ENCODE data around the gene STARD3. TPM values are rescaled to one million over a fixed set of nuclear protein-coding genes. Genes with fewer than 3 reads are reported as not detected.

The STARD3 gene
- total RNA-seq, 1 experiment from 2014 or later: 27.0 TPM

GRCh38 chr17:39638317-39638716, 1.4 kb downstream of the STARD3 start:
- DNase-seq (ENCODE audit: low read depth): no peak

- no peak for DNase-seq (ENCODE audit: low read depth)
Observed at GRCh38 chr17:39639043-39639442, 2.1 kb downstream of the STARD3 start.

- DNase-seq (ENCODE audit: low read depth): no peak
Observed at GRCh38 chr17:39639566-39640458, 2.9 kb downstream of the STARD3 start.

- peak; percentile 23 for DNase-seq (ENCODE audit: low read depth)
Observed at GRCh38 chr17:39640591-39641031, 3.7 kb downstream of the STARD3 start.

GRCh38 chr17:39641097-39641496, 4.2 kb downstream of the STARD3 start:
- DNase-seq (ENCODE audit: low read depth): no peak

GRCh38 chr17:39641883-39642282, 4.9 kb downstream of the STARD3 start:
- no peak for DNase-seq (ENCODE audit: low read depth)

- no peak for DNase-seq (ENCODE audit: low read depth)
Observed at GRCh38 chr17:39642291-39643074, 5.5 kb downstream of the STARD3 start.

GRCh38 chr17:39643271-39643670, 6.3 kb downstream of the STARD3 start:
- DNase-seq (ENCODE audit: low read depth): peak; percentile 42

- no peak for DNase-seq (ENCODE audit: low read depth)
Observed at GRCh38 chr17:39647256-39647655, 10.3 kb downstream of the STARD3 start.

GRCh38 chr17:39648616-39649366, 11.8 kb downstream of the STARD3 start:
- DNase-seq (ENCODE audit: low read depth): no peak

GRCh38 chr17:39650121-39650579, 13.2 kb downstream of the STARD3 start:
- DNase-seq (ENCODE audit: low read depth): peak; percentile 70

- no peak for DNase-seq (ENCODE audit: low read depth)
Observed at GRCh38 chr17:39651923-39652586, 15.1 kb downstream of the STARD3 start.

GRCh38 chr17:39652587-39653315, 15.8 kb downstream of the STARD3 start:
- no peak for DNase-seq (ENCODE audit: low read depth)

- DNase-seq (ENCODE audit: low read depth): no peak
Observed at GRCh38 chr17:39653316-39653661, 16.3 kb downstream of the STARD3 start.

GRCh38 chr17:39653662-39654331, 16.9 kb downstream of the STARD3 start:
- peak; percentile 40 for DNase-seq (ENCODE audit: low read depth)

- no peak for DNase-seq (ENCODE audit: low read depth)
Observed at GRCh38 chr17:39655105-39655504, 18.2 kb downstream of the STARD3 start.

- DNase-seq (ENCODE audit: low read depth): no peak
Observed at GRCh38 chr17:39658346-39658745, 21.4 kb downstream of the STARD3 start.

GRCh38 chr17:39658760-39659159, 21.8 kb downstream of the STARD3 start:
- no peak for DNase-seq (ENCODE audit: low read depth)

GRCh38 chr17:39659279-39660010, 22.5 kb downstream of the STARD3 start:
- DNase-seq (ENCODE audit: low read depth): no peak

GRCh38 chr17:39660011-39660360, 23.0 kb downstream of the STARD3 start:
- no peak for DNase-seq (ENCODE audit: low read depth)
